K562 (cell line): ENCODE data around the gene XPR1. TPM values are rescaled to one million over a fixed set of nuclear protein-coding genes. Genes with fewer than 3 reads are reported as not detected.

Source experiments
- ATF2 ChIP-seq: sonication (generic); formaldehyde crosslinking; IDR thresholded peaks from 2 replicates; pipeline ENCODE4 v1.8.1; 2022; ENCODE audit warnings: missing genetic modification reagents
- BRD4 ChIP-seq: fragments of 200-600 bp; sonication (generic); IDR thresholded peaks from 2 replicates; pipeline ENCODE4 v1.6.1; 2017; ENCODE audit warnings: inconsistent platforms
- CREB5 ChIP-seq: fragments of 250-450 bp; sonication (Bioruptor Pico); IDR thresholded peaks from 2 replicates; pipeline ENCODE4 v1.5.0; 2020; ENCODE audit warnings: mild to moderate bottlenecking
- EHMT2 ChIP-seq: fragments of 450-650 bp; IDR thresholded peaks from 2 replicates; pipeline ENCODE4 v1.6.1; 2018; ENCODE audit warnings: antibody characterized with exemption
- FOXJ2 ChIP-seq: fragments of 200-800 bp; sonication (Bioruptor generic); IDR thresholded peaks from 2 replicates; pipeline ENCODE4 v1.6.1; 2016; ENCODE audit warnings: missing genetic modification characterization, missing compliant biosample characterization
- GABPB2 ChIP-seq: fragments of 250-450 bp; sonication (Bioruptor Pico); conservative IDR thresholded peaks from 2 replicates; pipeline ENCODE4 v1.5.1; 2021; ENCODE audit warnings: mild to moderate bottlenecking
- HMG20A ChIP-seq: fragments of 450-650 bp; formaldehyde crosslinking; conservative IDR thresholded peaks from 2 replicates; pipeline ENCODE4 v1.4.0; 2020; ENCODE audit warnings: mild to moderate bottlenecking, mixed read lengths
- MCM3 ChIP-seq: fragments of 450-650 bp; IDR thresholded peaks from 2 replicates; pipeline ENCODE4 v1.6.1; 2016
- MNT ChIP-seq, 2 experiments: fragments of 450-650 bp; conservative IDR thresholded peaks; 2 replicates each; pipeline ENCODE4 v1.6.1; 2017; ENCODE audit warnings: mild to moderate bottlenecking in 2 of 2, moderate library complexity in 2 of 2
- NBN ChIP-seq: fragments of 450-650 bp; IDR thresholded peaks from 2 replicates; pipeline ENCODE4 v1.6.1; 2016; ENCODE audit warnings: low read depth, mild to moderate bottlenecking
- NR3C1 ChIP-seq: sonication (generic); formaldehyde crosslinking; IDR thresholded peaks from 2 replicates; pipeline ENCODE4 v1.8.1; 2022; ENCODE audit warnings: missing genetic modification reagents
- RB1 ChIP-seq: fragments of 450-650 bp; IDR thresholded peaks from 2 replicates; pipeline ENCODE4 v1.6.1; 2017; ENCODE audit warnings: low read depth, mild to moderate bottlenecking
- SNIP1 ChIP-seq: fragments of 450-650 bp; IDR thresholded peaks from 2 replicates; pipeline ENCODE4 v1.7.1; 2017; ENCODE audit warnings: low read depth, mild to moderate bottlenecking
- TRIM28 ChIP-seq: fragments of 450-650 bp; IDR thresholded peaks from 2 replicates; pipeline ENCODE4 v1.6.1; 2017
- ZNF408 ChIP-seq: fragments of 250-450 bp; sonication (Bioruptor Pico); IDR thresholded peaks from 2 replicates; pipeline ENCODE4 v1.4.0; 2020; ENCODE audit warnings: low read depth, mild to moderate bottlenecking, moderate library complexity
- polyA plus RNA-seq, 8 experiments: library from polyadenylated mRNA; depleted of rRNA in 4 of 8; stranded (reverse) in 5 of 8; unstranded in 3 of 8; fragments of >200 nt; fragmentation: Nextera tagmentation in 2 of 8; fragmentation: Illumina TruSeq in 1 of 8; extraction: Ambion mirVana in 2 of 8; extraction: Trizol in 1 of 8; gene quantifications; 2 replicates each; pipeline versions ENCODE4 v1.2.1 to v1.2.3, GENCODE V29; 2011 to 2014; ENCODE audit warnings: inconsistent platforms in 1 of 8, missing spikeins in 1 of 8
- total RNA-seq, 7 experiments: library from RNA; depleted of rRNA in 6 of 7; stranded (reverse); fragments of >200 nt in 6 of 7; fragmentation: Illumina TruSeq in 2 of 7; extraction: Trizol in 2 of 7; gene quantifications; 2 replicates each; pipeline versions ENCODE4 v1.2.1 to v1.2.3, GENCODE V29; 2011 to 2021; ENCODE audit warnings: low replicate concordance in 1 of 7
- TF ChIP-seq, protein P1 (sequence below): fragments of 200-800 bp; sonication (Bioruptor generic); IDR thresholded peaks from 2 replicates; pipeline ENCODE4 v1.6.1; 2017; ENCODE audit warnings: missing genetic modification characterization, missing compliant biosample characterization

The XPR1 gene
- total and polyA plus RNA-seq, 9 of the 15 experiments (the other 6 are each of a cell fraction or from before 2014, with no cell fraction given): 3.0 to 66.2 (median 38.6) TPM

GRCh38 chr1:180610556-180611015 is 21.2 kb upstream of the XPR1 start (continued):
- TF ChIP-seq MNT (conservative IDR thresholded peaks at IDR 0.05): no peak; a peak in 1 of 4 replicates
- no peak for TF ChIP-seq NR3C1 (CRISPR knock-in tag)
- no peak for TF ChIP-seq ZNF408
- no peak for TF ChIP-seq ATF2 (CRISPR knock-in tag)
- TF ChIP-seq RB1: peak; percentile 31; the same call in 1 of the 2 replicates
- TF ChIP-seq EHMT2: 0 out of 2 replicates have a peak, but pooled peaks have one; percentile 10
- no peak for TF ChIP-seq HMG20A (CRISPR knock-in tag)
- TF ChIP-seq CREB5 (CRISPR knock-in tag): no peak
- no peak for TF ChIP-seq FOXJ2 (tag)
- TF ChIP-seq, protein P1, sequence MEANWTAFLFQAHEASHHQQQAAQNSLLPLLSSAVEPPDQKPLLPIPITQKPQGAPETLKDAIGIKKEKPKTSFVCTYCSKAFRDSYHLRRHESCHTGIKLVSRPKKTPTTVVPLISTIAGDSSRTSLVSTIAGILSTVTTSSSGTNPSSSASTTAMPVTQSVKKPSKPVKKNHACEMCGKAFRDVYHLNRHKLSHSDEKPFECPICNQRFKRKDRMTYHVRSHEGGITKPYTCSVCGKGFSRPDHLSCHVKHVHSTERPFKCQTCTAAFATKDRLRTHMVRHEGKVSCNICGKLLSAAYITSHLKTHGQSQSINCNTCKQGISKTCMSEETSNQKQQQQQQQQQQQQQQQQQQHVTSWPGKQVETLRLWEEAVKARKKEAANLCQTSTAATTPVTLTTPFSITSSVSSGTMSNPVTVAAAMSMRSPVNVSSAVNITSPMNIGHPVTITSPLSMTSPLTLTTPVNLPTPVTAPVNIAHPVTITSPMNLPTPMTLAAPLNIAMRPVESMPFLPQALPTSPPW (CRISPR knock-in tag): peak; percentile 71
- no peak for TF ChIP-seq MCM3
- TF ChIP-seq SNIP1: no peak
- TF ChIP-seq GABPB2 (CRISPR knock-in tag): no peak
- TF ChIP-seq BRD4: no peak
- 0 out of 2 replicates have a peak, but pooled peaks have one; percentile 19 for TF ChIP-seq NBN
- no peak for TF ChIP-seq TRIM28
